GM23338 (cell line): ENCODE results near the gene RIC8B. TPM values are rescaled to one million over a fixed set of nuclear protein-coding genes. Genes with fewer than 3 reads are reported as not detected.

ENCODE experiments used
- ATAC-seq: fragments of 200-7000 bp; cut with Tn5 transposase; 3 replicates; pipeline ENCODE4 v1.9.1; 2020
- DNase-seq: peaks from one replicate; pipeline ENCODE4 v3.0.0-alpha.2; 2015; ENCODE audit warnings: low spot score
- H2AFZ ChIP-seq: fragments of 200-600 bp; sonication (generic); 2 replicates; pipeline ENCODE4 v1.8.0; 2016; ENCODE audit warnings: antibody characterized with exemption, mild to moderate bottlenecking, moderate library complexity
- H3F3A ChIP-seq: fragments of 200-600 bp; sonication (generic); replicated peaks from 2 replicates; pipeline ENCODE4 v1.8.0; 2017; ENCODE audit warnings: antibody characterized with exemption, mixed run types, low read depth
- H3K27ac ChIP-seq: fragments of 200-600 bp; sonication (generic); 2 replicates; pipeline ENCODE4 v1.6.1; 2016; ENCODE audit warnings: low read depth
- H3K27me3 ChIP-seq: fragments of 200-600 bp; sonication (generic); 2 replicates; pipeline ENCODE4 v1.8.0; 2016; ENCODE audit warnings: mild to moderate bottlenecking, mixed run types, moderate library complexity; ENCODE audit not compliant: insufficient read depth
- H3K36me3 ChIP-seq: fragments of 200-600 bp; sonication (generic); 2 replicates; pipeline ENCODE4 v1.8.0; 2016; ENCODE audit warnings: mild to moderate bottlenecking; ENCODE audit not compliant: insufficient read depth
- H3K4me1 ChIP-seq: fragments of 200-600 bp; sonication (generic); 2 replicates; pipeline ENCODE4 v1.8.0; 2016; ENCODE audit warnings: mild to moderate bottlenecking, moderate library complexity; ENCODE audit not compliant: insufficient read depth
- H3K4me2 ChIP-seq: fragments of 200-600 bp; sonication (generic); 2 replicates; pipeline ENCODE4 v1.7.1; 2017; ENCODE audit warnings: mixed run types
- H3K4me3 ChIP-seq: fragments of 200-600 bp; sonication (generic); 2 replicates; pipeline ENCODE4 v1.6.1; 2016; ENCODE audit warnings: mixed run types
- H3K79me2 ChIP-seq: fragments of 200-600 bp; sonication (generic); replicated peaks from 2 replicates; pipeline ENCODE4 v1.8.0; 2017; ENCODE audit warnings: mild to moderate bottlenecking; ENCODE audit not compliant: insufficient read depth
- H3K9me2 ChIP-seq: fragments of 200-600 bp; sonication (generic); 2 replicates; pipeline ENCODE4 v1.8.0; 2017; ENCODE audit not compliant: insufficient read depth
- H4K20me1 ChIP-seq: fragments of 200-600 bp; sonication (generic); replicated peaks from 2 replicates; pipeline ENCODE4 v1.8.0; 2017; ENCODE audit warnings: mild to moderate bottlenecking; ENCODE audit not compliant: insufficient read depth
- H3K27ac Mint-ChIP-seq: 2 replicates; pipeline ENCODE4 v1.8.0; 2020; ENCODE audit warnings: inconsistent platforms, mild to moderate bottlenecking, moderate library complexity, mixed read lengths
- H3K27me3 Mint-ChIP-seq: 3 replicates; pipeline ENCODE4 v1.8.0; 2022; ENCODE audit warnings: low read depth, mild to moderate bottlenecking, moderate library complexity, mixed read lengths, inconsistent platforms; ENCODE audit not compliant: insufficient read depth, poor library complexity
- H3K36me3 Mint-ChIP-seq: 3 replicates; pipeline ENCODE4 v1.8.0; 2021; ENCODE audit warnings: low read depth, mild to moderate bottlenecking, inconsistent platforms, moderate library complexity, mixed read lengths
- H3K4me1 Mint-ChIP-seq: 3 replicates; pipeline ENCODE4 v1.8.0; 2020; ENCODE audit warnings: mild to moderate bottlenecking, inconsistent platforms, mixed read lengths
- H3K4me3 Mint-ChIP-seq: 3 replicates; pipeline ENCODE4 v1.8.0; 2021; ENCODE audit warnings: moderate library complexity, mild to moderate bottlenecking, inconsistent platforms, mixed read lengths
- H3K9me3 Mint-ChIP-seq: 3 replicates; pipeline ENCODE4 v1.8.0; 2020; ENCODE audit warnings: moderate library complexity, mild to moderate bottlenecking, inconsistent platforms, mixed read lengths
- CREB1 ChIP-seq: fragments of 250-450 bp; sonication (Bioruptor Pico); IDR thresholded peaks from 2 replicates; pipeline ENCODE4 v1.5.0; 2020; ENCODE audit warnings: low read depth, mild to moderate bottlenecking, moderate library complexity
- ETS1 ChIP-seq: IDR thresholded peaks from 2 replicates; pipeline ENCODE4 v1.6.1; 2016; ENCODE audit warnings: antibody characterized with exemption
- EZH2 ChIP-seq: fragments of 200-600 bp; sonication (generic); IDR thresholded peaks from one replicate; pipeline ENCODE4 v1.8.0; 2017; ENCODE audit warnings: antibody characterized with exemption, mild to moderate bottlenecking, low read depth; ENCODE audit not compliant: unreplicated experiment
- EZH2phosphoT487 ChIP-seq: fragments of 200-600 bp; sonication (generic); IDR thresholded peaks from one replicate; pipeline ENCODE4 v1.8.1; 2018; ENCODE audit warnings: antibody characterized with exemption; ENCODE audit not compliant: unreplicated experiment
- JUNB ChIP-seq: IDR thresholded peaks from one replicate; pipeline ENCODE4 v1.6.1; 2016; ENCODE audit warnings: antibody characterized with exemption; ENCODE audit not compliant: unreplicated experiment
- NANOG ChIP-seq: IDR thresholded peaks from 2 replicates; pipeline ENCODE4 v1.6.1; 2016; ENCODE audit warnings: antibody characterized with exemption, borderline replicate concordance
- POLR2AphosphoS5 ChIP-seq: IDR thresholded peaks from 2 replicates; pipeline ENCODE4 v1.6.1; 2016; ENCODE audit warnings: antibody characterized with exemption, low read depth
- STAT1 ChIP-seq: IDR thresholded peaks from one replicate; pipeline ENCODE4 v1.6.1; 2016; ENCODE audit warnings: antibody characterized with exemption; ENCODE audit not compliant: unreplicated experiment
- ZNF114 ChIP-seq: fragments of 250-450 bp; sonication (Bioruptor Pico); IDR thresholded peaks from 2 replicates; pipeline ENCODE4 v1.5.0; 2020; ENCODE audit warnings: mild to moderate bottlenecking, moderate library complexity
- ZNF462 ChIP-seq: fragments of 250-450 bp; sonication (Bioruptor Pico); IDR thresholded peaks from 2 replicates; pipeline ENCODE4 v1.5.0; 2020; ENCODE audit warnings: mild to moderate bottlenecking, moderate library complexity
- polyA plus RNA-seq: library from polyadenylated mRNA; unstranded; fragments of >200 nt; fragmentation: Nextera tagmentation; extraction: Ambion mirVana; gene quantifications from 2 replicates; pipeline ENCODE4 v1.2.1, GENCODE V29; 2016
- total RNA-seq: library from RNA; depleted of rRNA; stranded (reverse); fragments of >200 nt; shearing (Covaris generic); gene quantifications from 2 replicates; pipeline ENCODE4 v1.2.3, GENCODE V29; 2014

Gene RIC8B
- total and polyA plus RNA-seq, 2 experiments from 2014 or later = 12.3 to 25.5 TPM

GRCh38 chr12:106878804-106879203 is 104.3 kb downstream of the RIC8B start:
- Histone ChIP-seq H3K4me1 (no peaks in the 10 kb centered on the region), H3K4me2 (no peak overlapping the region), H4K20me1 (no peaks in the 10 kb centered on the region), H3K27me3 (no peaks in the 10 kb centered on the region), H2AFZ (no peak overlapping the region), H3F3A (no peaks in the 10 kb centered on the region), H3K9me2 (no peaks in the 10 kb centered on the region), H3K79me2 (no peaks in the 10 kb centered on the region), H3K36me3 (0 out of 2 replicates have a peak, but pooled peaks cover 7% of the 10 kb centered on the region), H3K4me3 (no peak overlapping the region), H3K27ac (no peak overlapping the region)
- TF ChIP-seq NANOG (no peak), CREB1 (CRISPR knock-in tag) (no peak), JUNB (no peak), STAT1 (no peak), ZNF462 (CRISPR knock-in tag) (no peak), ETS1 (no peak), ZNF114 (CRISPR knock-in tag) (no peak), POLR2AphosphoS5 (no peak), EZH2 (no peak), EZH2phosphoT487 (no peak)
- no peak overlapping the region for H3K4me3 Mint-ChIP-seq
- H3K4me1 Mint-ChIP-seq = no peaks in the 10 kb centered on the region
- H3K9me3 Mint-ChIP-seq = no peaks in the 10 kb centered on the region
- peaks cover 18% of the 10 kb centered on the region for H3K36me3 Mint-ChIP-seq
- H3K27me3 Mint-ChIP-seq = no peaks in the 10 kb centered on the region
- DNase-seq = no peak
- ATAC-seq = no peak
- no peak overlapping the region for H3K27ac Mint-ChIP-seq
